ENCODE results near the gene RPUSD4. TPM values are rescaled to one million over a fixed set of nuclear protein-coding genes. Genes with fewer than 3 reads are reported as not detected.

Gene RPUSD4
- total RNA-seq, 1 donor from 2014 or later: 7.3 TPM

- no peak for DNase-seq (ENCODE audit: low spot score in 2 of 2)
- Histone ChIP-seq H3K27me3 (no peaks in the 10 kb centered on the region), H3K9me3 (no peaks in the 10 kb centered on the region), H3K27ac (no peak overlapping the region), H3K4me3 (peak overlapping the region in 1 of 2 donors; percentile 19), H3K4me1 (no peaks in the 10 kb centered on the region), H3K36me3 (no peaks in the 10 kb centered on the region)
- intact Hi-C loops (cut with DNase I): no loop called here
- TF ChIP-seq, protein P1, sequence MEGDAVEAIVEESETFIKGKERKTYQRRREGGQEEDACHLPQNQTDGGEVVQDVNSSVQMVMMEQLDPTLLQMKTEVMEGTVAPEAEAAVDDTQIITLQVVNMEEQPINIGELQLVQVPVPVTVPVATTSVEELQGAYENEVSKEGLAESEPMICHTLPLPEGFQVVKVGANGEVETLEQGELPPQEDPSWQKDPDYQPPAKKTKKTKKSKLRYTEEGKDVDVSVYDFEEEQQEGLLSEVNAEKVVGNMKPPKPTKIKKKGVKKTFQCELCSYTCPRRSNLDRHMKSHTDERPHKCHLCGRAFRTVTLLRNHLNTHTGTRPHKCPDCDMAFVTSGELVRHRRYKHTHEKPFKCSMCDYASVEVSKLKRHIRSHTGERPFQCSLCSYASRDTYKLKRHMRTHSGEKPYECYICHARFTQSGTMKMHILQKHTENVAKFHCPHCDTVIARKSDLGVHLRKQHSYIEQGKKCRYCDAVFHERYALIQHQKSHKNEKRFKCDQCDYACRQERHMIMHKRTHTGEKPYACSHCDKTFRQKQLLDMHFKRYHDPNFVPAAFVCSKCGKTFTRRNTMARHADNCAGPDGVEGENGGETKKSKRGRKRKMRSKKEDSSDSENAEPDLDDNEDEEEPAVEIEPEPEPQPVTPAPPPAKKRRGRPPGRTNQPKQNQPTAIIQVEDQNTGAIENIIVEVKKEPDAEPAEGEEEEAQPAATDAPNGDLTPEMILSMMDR (IDR thresholded peaks at IDR 0.05): no peak
These were observed 49.0 kb downstream of the RPUSD4 start for GRCh38 chr11:126162306-126163030.

GRCh38 chr11:126161023-126161391 is 50.4 kb downstream of the RPUSD4 start:
- TF ChIP-seq, protein P1 (IDR thresholded peaks at IDR 0.05): no peak
- H3K4me3 ChIP-seq: no peak overlapping the region
- intact Hi-C loops (cut with DNase I): no loop called here
- H3K27me3 ChIP-seq: no peaks in the 10 kb centered on the region
- H3K27ac ChIP-seq: no peak overlapping the region
- no peaks in the 10 kb centered on the region for H3K4me1 ChIP-seq
- no peak for DNase-seq (ENCODE audit: low spot score in 2 of 2)
- H3K36me3 ChIP-seq: no peaks in the 10 kb centered on the region
- no peaks in the 10 kb centered on the region for H3K9me3 ChIP-seq

DNA sequence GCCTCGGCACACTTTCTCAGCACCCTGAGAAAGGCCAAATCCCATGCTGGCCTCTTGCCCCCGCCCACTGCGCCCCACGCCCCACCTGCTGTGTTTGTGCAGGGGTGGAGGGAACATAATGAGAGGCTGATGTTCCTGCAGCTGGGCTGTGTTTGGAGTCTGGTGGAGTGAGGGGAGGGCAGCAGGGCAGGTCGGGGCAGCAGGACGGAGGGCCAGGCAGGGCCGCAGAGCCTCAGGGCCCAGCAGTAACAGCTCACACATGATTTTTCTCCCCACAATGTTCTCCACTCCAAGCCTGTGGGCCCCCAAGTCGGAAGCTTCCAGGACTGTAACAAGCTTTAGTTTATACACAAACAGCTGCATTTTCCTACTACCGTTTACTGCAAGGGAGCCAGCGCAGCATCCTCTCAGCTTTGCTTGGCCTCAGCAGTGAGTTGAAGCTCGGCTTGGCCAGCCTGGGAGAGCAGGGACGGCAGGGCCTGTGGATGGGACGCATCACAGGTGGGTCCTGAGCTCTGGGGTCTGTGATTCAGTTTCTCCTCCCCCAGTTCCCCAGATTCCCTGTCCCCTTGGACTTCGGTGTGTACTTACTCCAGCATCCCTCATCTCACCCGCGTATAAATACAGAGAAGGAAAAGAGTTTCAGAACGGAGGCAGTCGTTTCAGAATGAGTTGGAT is 51.0 kb downstream of the RPUSD4 start:
- TF ChIP-seq, protein P1 (IDR thresholded peaks at IDR 0.05): no peak
- H3K4me1 ChIP-seq: no peaks in the 10 kb centered on the region
- DNase-seq (ENCODE audit: low spot score in 2 of 2): no peak
- H3K27ac ChIP-seq: no peak overlapping the region
- H3K9me3 ChIP-seq: no peaks in the 10 kb centered on the region
- H3K27me3 ChIP-seq: no peaks in the 10 kb centered on the region
- no peak overlapping the region for H3K4me3 ChIP-seq
- no peaks in the 10 kb centered on the region for H3K36me3 ChIP-seq
- intact Hi-C loops (cut with DNase I): no loop called here

DNA sequence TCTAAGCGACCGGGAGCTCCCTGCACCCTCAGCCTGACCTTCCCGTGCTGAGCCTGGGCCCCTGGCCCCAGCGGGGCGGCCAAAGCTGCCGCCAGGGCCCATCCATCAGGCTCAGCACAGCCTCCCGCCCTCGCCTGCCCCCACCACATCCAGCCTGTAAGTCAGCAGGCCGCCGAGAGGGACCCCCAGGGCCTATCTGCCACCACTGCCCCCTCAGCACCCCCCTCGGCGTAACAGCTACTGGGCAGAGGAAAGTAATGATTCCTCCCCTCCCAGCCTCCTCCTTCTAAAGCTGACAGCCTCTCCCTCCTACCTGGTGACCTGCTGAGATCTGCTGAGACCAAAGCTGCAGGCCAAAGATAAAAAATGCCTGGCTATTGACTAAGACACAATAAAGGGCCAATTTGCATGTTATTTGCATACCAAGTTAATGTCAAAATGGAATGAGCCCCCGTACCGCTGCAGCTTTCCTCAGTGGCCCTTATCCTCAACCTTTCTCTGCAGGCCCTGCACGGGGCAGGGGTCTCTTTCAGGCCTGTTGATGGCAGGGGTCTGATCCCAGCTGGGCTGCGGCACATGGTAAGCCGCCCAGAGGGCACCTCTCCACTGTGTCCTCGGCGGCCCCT is 51.6 kb downstream of the RPUSD4 start:
- TF ChIP-seq, protein P1 (IDR thresholded peaks at IDR 0.05): no peak
- intact Hi-C loops (cut with DNase I): no loop called here
- Histone ChIP-seq H3K27me3 (no peaks in the 10 kb centered on the region), H3K4me3 (no peak overlapping the region), H3K27ac (no peak overlapping the region), H3K9me3 (no peaks in the 10 kb centered on the region), H3K4me1 (no peaks in the 10 kb centered on the region), H3K36me3 (no peaks in the 10 kb centered on the region)
- no peak for DNase-seq (ENCODE audit: low spot score in 2 of 2)

DNA sequence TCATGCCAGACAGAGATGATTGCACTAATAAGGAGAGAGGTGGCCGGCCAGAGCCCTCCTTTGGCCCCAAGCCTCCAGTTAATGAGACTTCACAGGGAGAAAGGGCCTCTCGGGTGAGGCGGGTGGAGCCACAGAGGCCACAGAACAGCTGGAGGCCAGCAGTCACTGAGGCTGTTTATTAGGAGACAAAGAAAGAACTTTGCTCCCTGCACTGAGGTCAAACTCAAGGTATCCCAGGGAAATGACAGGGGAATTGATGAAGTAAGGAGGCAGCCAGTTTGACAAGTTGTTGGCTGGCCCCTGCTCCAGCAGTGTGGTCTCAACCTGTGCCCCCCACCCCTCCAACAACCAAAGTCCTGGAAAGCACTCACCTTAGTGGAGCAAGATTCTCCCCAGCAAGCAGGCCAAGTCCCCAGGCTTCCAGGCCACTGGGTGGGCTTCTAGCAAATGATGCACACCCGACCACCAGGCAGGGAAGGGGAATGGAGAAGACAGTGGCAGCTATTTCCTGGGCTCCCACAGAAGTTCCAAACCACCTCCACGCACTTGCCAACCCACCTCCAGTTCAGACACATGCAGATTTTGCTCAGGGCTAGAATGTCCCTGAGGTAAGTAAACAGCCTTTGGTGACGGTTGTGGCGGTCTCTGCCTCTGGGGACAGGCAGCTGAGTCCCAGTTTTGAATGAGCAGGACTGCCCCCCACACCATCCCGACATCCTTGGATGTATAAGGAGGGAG is 53.2 kb downstream of the RPUSD4 start:
- Histone ChIP-seq H3K9me3 (no peaks in the 10 kb centered on the region), H3K27me3 (no peaks in the 10 kb centered on the region), H3K4me1 (no peaks in the 10 kb centered on the region), H3K36me3 (no peaks in the 10 kb centered on the region), H3K27ac (no peak overlapping the region), H3K4me3 (no peak overlapping the region)
- DNase-seq (ENCODE audit: low spot score in 2 of 2): no peak
- TF ChIP-seq, protein P1 (IDR thresholded peaks at IDR 0.05): no peak
- intact Hi-C loops (cut with DNase I): no loop called here
